KOPT-K1 (cell line): ENCODE results near the gene DCDC2B.
"Not testable (repeated sequence)": the region's sequence is repeated elsewhere in the genome, so short reads cannot be mapped to it uniquely, and the experiment has no call there.

ENCODE experiments used
- H3K27ac ChIP-seq: fragments of 200-600 bp; sonication (generic); 2 replicates; pipeline ENCODE4 v1.5.1; 2016; ENCODE audit warnings: antibody characterized with exemption, mild to moderate bottlenecking, low read depth, low read length; ENCODE audit not compliant: poor library complexity, severe bottlenecking
- H3K36me3 ChIP-seq: fragments of 200-600 bp; sonication (generic); 2 replicates; pipeline ENCODE4 v1.5.1; 2017; ENCODE audit warnings: antibody characterized with exemption, mild to moderate bottlenecking, low read length, moderate library complexity; ENCODE audit not compliant: insufficient read depth
- H3K9me3 ChIP-seq: fragments of 200-600 bp; sonication (generic); 2 replicates; pipeline ENCODE4 v1.5.1; 2017; ENCODE audit warnings: antibody characterized with exemption, low read length, mild to moderate bottlenecking; ENCODE audit not compliant: insufficient read depth, poor library complexity, severe bottlenecking

The DCDC2B gene

GRCh38 chr1:32250893-32251716, 42.2 kb downstream of the DCDC2B start, which contains the start of gene LCK:
TSS of gene LCK (plus strand) at chr1:32251265. CDS start at chr1:32274330, 23,065 bp downstream.
- Histone ChIP-seq H3K27ac (peak within 1 kb of the TSS; percentile 94), H3K36me3 (no peaks in the 10 kb centered on the region), H3K9me3 (no peaks in the 10 kb centered on the region)

- Histone ChIP-seq H3K9me3 (no peaks in the 10 kb centered on the region), H3K27ac (peak overlapping the region; percentile 45), H3K36me3 (peaks cover 31% of the 10 kb centered on the region)
These were observed 46.5 kb downstream of the DCDC2B start for GRCh38 chr1:32255072-32256071.

GRCh38 chr1:32256473-32257226, 47.8 kb downstream of the DCDC2B start:
- peak overlapping the region; percentile 6 for H3K27ac ChIP-seq
- H3K9me3 ChIP-seq, result no peaks in the 10 kb centered on the region
- peaks cover 42% of the 10 kb centered on the region for H3K36me3 ChIP-seq

- Histone ChIP-seq H3K36me3 (peaks cover 42% of the 10 kb centered on the region), H3K27ac (no peak overlapping the region), H3K9me3 (no peaks in the 10 kb centered on the region)
These were observed 48.3 kb downstream of the DCDC2B start for GRCh38 chr1:32257227-32257508.

- H3K27ac ChIP-seq, result peak overlapping the region; percentile 76
- H3K9me3 ChIP-seq, result not testable (repeated sequence)
These were observed 54.3 kb downstream of the DCDC2B start for GRCh38 chr1:32263236-32263593.

GRCh38 chr1:32263744-32264143, 54.9 kb downstream of the DCDC2B start:
- Histone ChIP-seq H3K9me3 (no peaks in the 10 kb centered on the region), H3K27ac (peak overlapping the region; percentile 76), H3K36me3 (peaks cover 32% of the 10 kb centered on the region)

More at GRCh38 chr1:32263236-32263593, 54.3 kb downstream of the DCDC2B start:
- H3K36me3 ChIP-seq, result peaks cover 37% of the 10 kb centered on the region
